ENCODE results near the gene ERMP1. TPM values are rescaled to one million over a fixed set of nuclear protein-coding genes. Genes with fewer than 3 reads are reported as not detected.

Gene ERMP1
- total and polyA plus RNA-seq, 2 of the 8 experiments (the other 6 are each of a cell fraction or from before 2014, with no cell fraction given): 12.8 to 16.7 TPM

DNA sequence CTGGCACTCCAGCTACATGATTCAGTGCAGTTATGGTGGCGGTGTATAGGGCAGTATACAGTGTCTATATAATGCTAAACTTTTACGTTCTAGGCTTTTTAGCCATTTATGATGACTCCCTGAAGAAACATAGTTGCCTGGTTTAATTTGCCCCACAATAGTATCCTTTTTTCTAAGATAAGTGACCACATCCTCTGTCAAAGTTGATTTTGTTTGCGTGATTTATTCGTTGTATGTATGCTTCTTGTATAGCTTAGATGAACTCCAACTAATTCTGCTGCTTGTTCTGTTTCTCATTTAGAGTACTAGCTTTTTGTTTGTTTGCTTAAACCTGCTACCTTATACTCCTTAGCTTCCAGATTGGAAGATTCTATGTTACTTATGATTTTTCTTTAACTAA is 83.6 kb downstream of the ERMP1 start:
- no peak overlapping the region for H2BK20ac ChIP-seq (ENCODE audit: low read length)
- no peak overlapping the region for H3K14ac ChIP-seq (ENCODE audit: insufficient read length)
- no peak overlapping the region for H2BK12ac ChIP-seq (ENCODE audit: low read depth, low read length)
- no peaks in the 10 kb centered on the region for H3K4me1 ChIP-seq (replicated peaks in 1 of 4; ENCODE audit: control insufficient read depth in 3 of 4, insufficient read depth in 4 of 4, low read length in 3 of 4)
- no peaks in the 10 kb centered on the region for H3K23me2 ChIP-seq (ENCODE audit: low read depth, low read length)
- H3K4ac ChIP-seq (replicated peaks; ENCODE audit: insufficient read length, low read depth, low read length): no peak overlapping the region
- peaks cover 0 to 19% (median 5%) of the 10 kb centered on the region in 4 experiments; a peak in 4 of 8 replicates for H3K36me3 ChIP-seq (ENCODE audit: control insufficient read depth in 2 of 4, insufficient read depth in 4 of 4, low read length in 3 of 4)
- no peak overlapping the region for H3K4me2 ChIP-seq (ENCODE audit: insufficient read depth in 1 of 2, low read depth in 2 of 2, low read length in 2 of 2)
- no peak overlapping the region for H4K91ac ChIP-seq (replicated peaks; ENCODE audit: insufficient read length, low read length)
- FAIRE-seq: no peak
- H2BK120ac ChIP-seq (replicated peaks; ENCODE audit: low read depth, low read length): no peak overlapping the region
- no peak overlapping the region for H2BK5ac ChIP-seq (ENCODE audit: low read depth, low read length)
- H3K9me3 ChIP-seq (ENCODE audit: insufficient read depth in 2 of 2, low read depth in 1 of 2, low read length in 1 of 2): no peaks in the 10 kb centered on the region
- 94% methylated on average over 4 of the region's 4 CpGs; no CpG with 5 or more reads in 1 of the 2 experiments for WGBS, 2 experiments (ENCODE audit: extremely low coverage in 1 of 2, insufficient coverage in 1 of 2, insufficient read length in 1 of 2, insufficient replicate concordance in 2 of 2, low coverage in 1 of 2, low lambda C conversion rate in 2 of 2, missing lambda C conversion rate in 1 of 2)
- no peak overlapping the region for H2AFZ ChIP-seq (ENCODE audit: low read length)
- H3K4me3 ChIP-seq (ENCODE audit: extremely low read depth in 1 of 4, insufficient read depth in 2 of 4, low read depth in 3 of 4, low read length in 4 of 4): no peak overlapping the region
- no peak overlapping the region for H2AK5ac ChIP-seq (ENCODE audit: low read depth, low read length)
- TF ChIP-seq GTF2F1 (IDR thresholded peaks at IDR 0.05; ENCODE audit: borderline replicate concordance, low read depth, low read length) (no peak), E2F6 (IDR thresholded peaks at IDR 0.05) (no peak), HDAC2 (IDR thresholded peaks at IDR 0.05; ENCODE audit: borderline replicate concordance in 1 of 2, low read depth in 2 of 2, low read length in 2 of 2) (no peak), SP1 (IDR thresholded peaks at IDR 0.05; ENCODE audit: low read depth, low read length) (no peak), SP2 (IDR thresholded peaks at IDR 0.05; ENCODE audit: low read length) (no peak)
- H3K18ac ChIP-seq (ENCODE audit: extremely low read depth, low read length): no peak overlapping the region
- no peaks in the 10 kb centered on the region for H4K20me1 ChIP-seq (replicated peaks in 1 of 2; ENCODE audit: control insufficient read depth in 1 of 2, insufficient read depth in 2 of 2, low read length in 2 of 2)
- H3K79me2 ChIP-seq (ENCODE audit: control insufficient read depth in 1 of 2, insufficient read depth in 2 of 2, low read length in 2 of 2): no peaks in the 10 kb centered on the region
- no peak for DNase-seq (ENCODE audit: low read depth in 1 of 2, low spot score in 2 of 2)
- H2BK15ac ChIP-seq (ENCODE audit: low read length): no peak overlapping the region
- no peak overlapping the region for H3K27ac ChIP-seq (ENCODE audit: low read depth, low read length)
- H4K5ac ChIP-seq (ENCODE audit: insufficient read length, low read depth, low read length): no peak overlapping the region
- H4K8ac ChIP-seq (ENCODE audit: extremely low read depth, insufficient read depth, low read length): no peak overlapping the region
- no peaks in the 10 kb centered on the region for H3K79me1 ChIP-seq (ENCODE audit: low read depth, low read length)
- H3K27me3 ChIP-seq (replicated peaks in 1 of 4; ENCODE audit: control insufficient read depth in 3 of 4, extremely low read depth in 1 of 4, insufficient read depth in 3 of 4, low read length in 3 of 4): no peaks in the 10 kb centered on the region
- no peak overlapping the region for H3K9ac ChIP-seq (replicated peaks in 1 of 4; ENCODE audit: extremely low read depth in 1 of 4, low read depth in 3 of 4, low read length in 3 of 4)
- POLR2A ChIA-PET (ENCODE audit: partially characterized antibody): no interaction called here
- H3K56ac ChIP-seq (replicated peaks; ENCODE audit: insufficient read length, low read depth, low read length): no peak overlapping the region
- H3K23ac ChIP-seq (ENCODE audit: insufficient read length): no peak overlapping the region
- CTCF ChIA-PET (ENCODE audit: partially characterized antibody): interaction anchor here (0.7 kb wide), 1 partner anchor 15 kb away, joined by 3 read pairs; no protein-coding TSS in a partner anchor

Measured in H1 (cell line).